Upper lobe of right lung (tissue), 1 donor: ENCODE measurements around the gene THAP6. TPM values are rescaled to one million over a fixed set of nuclear protein-coding genes. Genes with fewer than 3 reads are reported as not detected.
"Not testable (repeated sequence)": the region's sequence is repeated elsewhere in the genome, so short reads cannot be mapped to it uniquely, and the experiment has no call there.

Source experiments
- ATAC-seq: fragments of 200-7000 bp; cut with Tn5 transposase; one replicate; pipeline ENCODE4 v1.9.1; 2020; ENCODE audit warnings: mild to moderate bottlenecking, moderate library complexity
- DNase-seq: peaks from one replicate; pipeline ENCODE4 v3.0.0-alpha.2; 2020
- H3K27ac ChIP-seq: fragments of 200-600 bp; one replicate; pipeline ENCODE4 v1.8.0; 2022
- H3K27me3 ChIP-seq: fragments of 200-600 bp; one replicate; pipeline ENCODE4 v1.8.0; 2022; ENCODE audit warnings: mild to moderate bottlenecking
- H3K36me3 ChIP-seq: fragments of 200-600 bp; one replicate; pipeline ENCODE4 v1.8.0; 2022
- H3K4me1 ChIP-seq: fragments of 200-600 bp; one replicate; pipeline ENCODE4 v1.8.0; 2022
- H3K4me3 ChIP-seq: fragments of 200-600 bp; one replicate; pipeline ENCODE4 v1.8.0; 2022; ENCODE audit warnings: mild to moderate bottlenecking
- H3K9me3 ChIP-seq: fragments of 200-600 bp; one replicate; pipeline ENCODE4 v1.8.0; 2022
- CTCF ChIP-seq: fragments of 200-600 bp; IDR thresholded peaks from one replicate; pipeline ENCODE4 v1.8.0; 2022; ENCODE audit warnings: antibody characterized with exemption
- intact Hi-C: fragments of 100-400 bp; cut with DNase I; formaldehyde crosslinking; loops from one replicate; pipeline ENCODE4 v1.11.0; 2022
- total RNA-seq: library from RNA; stranded (reverse); fragmentation: NEBNext Ultra II Directional; extraction: Animal tissue kit (Norgen Biotek cat#: 25700); gene quantifications from one replicate; pipeline ENCODE4 v1.2.1, GENCODE V29; 2021
- donor health status: DM: no; HTN: yes; CAD: no; lungs with severe emphysema.

THAP6 gene
- total RNA-seq, 1 donor from 2014 or later = 23.5 TPM

GRCh38 chr4:75527482-75527881 lies 13.2 kb downstream of the THAP6 start:
- H3K4me1 ChIP-seq = no peaks in the 10 kb centered on the region
- H3K27me3 ChIP-seq = no peaks in the 10 kb centered on the region
- H3K27ac ChIP-seq = no peak overlapping the region
- DNase-seq = no peak
- H3K36me3 ChIP-seq = peaks cover 69% of the 10 kb centered on the region
- H3K4me3 ChIP-seq = no peak overlapping the region
- intact Hi-C loops = no loop called here
- TF ChIP-seq CTCF = no peak
- no peaks in the 10 kb centered on the region for H3K9me3 ChIP-seq
- ATAC-seq = no peak

GRCh38 chr4:75530556-75531322 lies 16.5 kb downstream of the THAP6 start:
- H3K27me3 ChIP-seq = no peaks in the 10 kb centered on the region
- no peak overlapping the region for H3K27ac ChIP-seq
- no peak overlapping the region for H3K4me3 ChIP-seq
- H3K9me3 ChIP-seq = no peaks in the 10 kb centered on the region
- TF ChIP-seq CTCF = no peak
- no peak for DNase-seq
- ATAC-seq = no peak
- peaks cover 59% of the 10 kb centered on the region for H3K36me3 ChIP-seq
- intact Hi-C loops = no loop called here
- no peaks in the 10 kb centered on the region for H3K4me1 ChIP-seq

DNA sequence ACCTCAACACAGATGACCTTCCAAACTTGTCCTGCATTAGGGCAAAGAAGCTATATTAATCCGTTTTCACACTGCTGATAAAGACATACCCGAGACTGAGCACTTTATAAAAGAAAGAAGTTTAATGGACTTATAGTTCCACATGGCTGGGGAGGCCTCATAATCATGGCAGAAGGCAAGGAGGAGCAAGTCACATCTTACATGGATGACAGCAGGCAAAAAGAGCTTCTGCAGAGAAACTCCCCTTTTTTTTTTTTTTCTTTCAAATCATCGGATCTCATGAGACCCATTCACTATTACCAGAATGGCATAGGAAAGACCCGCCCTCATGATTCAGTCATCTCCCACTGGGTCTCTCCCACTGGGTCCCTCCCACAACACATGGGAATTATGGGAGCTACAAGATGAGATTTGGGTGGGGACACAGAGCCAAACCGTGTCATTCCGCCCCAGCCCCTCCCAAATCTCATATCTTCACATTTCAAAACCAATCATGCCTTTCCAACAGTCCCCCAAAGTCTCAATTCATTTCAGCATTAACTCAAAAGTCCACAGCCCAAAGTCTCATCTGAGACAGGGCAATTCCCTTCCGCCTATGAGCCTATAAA lies 17.4 kb downstream of the THAP6 start:
- H3K36me3 ChIP-seq = peaks cover 50% of the 10 kb centered on the region
- DNase-seq, intact Hi-C loops, H3K4me1 ChIP-seq, H3K4me3 ChIP-seq, H3K27me3 ChIP-seq, ATAC-seq, H3K27ac ChIP-seq, H3K9me3 ChIP-seq: not testable (repeated sequence)

- DNase-seq, ATAC-seq, intact Hi-C loops, H3K4me3 ChIP-seq, H3K4me1 ChIP-seq, H3K9me3 ChIP-seq, H3K27me3 ChIP-seq, H3K27ac ChIP-seq: not testable (repeated sequence)
- peaks cover 32% of the 10 kb centered on the region for H3K36me3 ChIP-seq
These were observed 19.1 kb downstream of the THAP6 start for GRCh38 chr4:75533339-75533887.

DNA sequence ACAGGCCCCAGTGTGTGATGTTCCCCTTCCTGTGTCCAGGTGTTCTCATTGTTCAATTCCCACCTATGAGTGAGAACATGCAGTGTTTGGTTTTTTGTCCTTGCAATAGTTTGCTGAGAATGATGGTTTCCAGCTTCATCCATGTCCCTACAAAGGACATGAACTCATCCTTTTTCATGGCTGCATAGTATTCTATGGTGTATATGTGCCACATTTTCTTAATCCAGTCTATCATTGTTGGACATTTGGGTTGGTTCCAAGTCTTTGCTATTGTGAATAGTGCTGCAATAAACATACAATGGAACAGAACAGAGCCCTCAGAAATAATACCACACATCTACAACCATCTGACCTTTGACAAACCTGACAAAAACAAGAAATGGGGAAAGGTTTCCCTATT lies 19.7 kb downstream of the THAP6 start:
- H3K4me1 ChIP-seq, H3K9me3 ChIP-seq, DNase-seq, ATAC-seq, H3K27ac ChIP-seq, intact Hi-C loops, H3K27me3 ChIP-seq, H3K4me3 ChIP-seq: not testable (repeated sequence)
- peaks cover 27% of the 10 kb centered on the region for H3K36me3 ChIP-seq

- intact Hi-C loops, H3K27me3 ChIP-seq, H3K4me1 ChIP-seq, DNase-seq, H3K4me3 ChIP-seq, H3K9me3 ChIP-seq, H3K27ac ChIP-seq, ATAC-seq: not testable (repeated sequence)
- peaks cover 12% of the 10 kb centered on the region for H3K36me3 ChIP-seq
These were observed 23.0 kb downstream of the THAP6 start for GRCh38 chr4:75537308-75537707.

- Histone ChIP-seq H3K4me1 (no peaks in the 10 kb centered on the region), H3K27ac (no peak overlapping the region), H3K27me3 (no peaks in the 10 kb centered on the region), H3K9me3 (no peaks in the 10 kb centered on the region), H3K36me3 (peaks cover 12% of the 10 kb centered on the region), H3K4me3 (no peak overlapping the region)
- DNase-seq (no peak), ATAC-seq (no peak)
- intact Hi-C loops = no loop called here
- TF ChIP-seq CTCF = no peak
These were observed 28.6 kb downstream of the THAP6 start for GRCh38 chr4:75542824-75543223.

GRCh38 chr4:75544220-75544619 lies 29.9 kb downstream of the THAP6 start:
- H3K4me3 ChIP-seq, H3K9me3 ChIP-seq, intact Hi-C loops, H3K27ac ChIP-seq, DNase-seq, H3K27me3 ChIP-seq, H3K4me1 ChIP-seq, ATAC-seq: not testable (repeated sequence)
- H3K36me3 ChIP-seq = peaks cover 12% of the 10 kb centered on the region
